HK-2 (cell line): ENCODE results near the gene SLC9A9.
"Not testable (repeated sequence)": the region's sequence is repeated elsewhere in the genome, so short reads cannot be mapped to it uniquely, and the experiment has no call there.

ENCODE experiments used
- DNase-seq: peaks from one replicate; pipeline ENCODE4 v3.0.0-alpha.2; 2018; ENCODE audit not compliant: unreplicated experiment

The SLC9A9 gene

DNA sequence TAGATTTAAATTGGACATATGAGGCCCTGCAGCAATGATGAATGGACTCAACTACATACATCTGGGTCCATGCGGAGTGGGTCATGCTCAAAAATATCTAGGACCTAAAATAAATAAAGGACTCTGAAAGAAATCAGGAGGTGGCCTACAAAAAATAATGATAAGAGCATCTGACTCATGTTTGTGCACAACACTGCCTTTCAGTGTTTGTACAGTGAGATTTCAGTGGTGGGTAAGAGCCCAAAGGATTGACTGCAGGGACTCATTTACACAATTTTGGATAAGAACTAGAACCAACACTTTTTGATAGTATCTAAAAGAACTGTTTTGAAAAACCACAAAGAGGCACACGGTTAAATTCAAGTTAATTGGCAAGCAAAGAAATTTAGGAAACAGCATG lies 285.5 kb downstream of the SLC9A9 start:
- DNase-seq: no peak

DNA sequence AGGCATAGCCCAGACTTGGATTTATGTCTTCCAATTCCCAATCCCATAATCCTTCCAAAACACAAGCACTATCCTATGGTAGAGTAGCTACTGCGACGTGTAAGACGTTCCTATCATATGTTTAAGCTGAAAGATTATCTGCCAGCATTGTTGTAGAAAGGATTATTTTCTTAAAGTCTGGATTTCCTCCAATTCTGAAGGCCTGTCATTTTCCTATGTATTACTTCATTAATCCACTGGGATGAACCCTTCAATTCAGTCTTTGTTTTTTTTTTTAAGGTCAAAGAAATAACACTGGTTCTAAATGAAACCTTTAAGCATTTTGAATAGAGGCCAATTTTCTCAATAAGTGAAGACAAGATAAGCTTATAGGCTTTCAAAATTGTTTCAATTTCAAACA lies 289.0 kb downstream of the SLC9A9 start:
- no peak for DNase-seq

DNA sequence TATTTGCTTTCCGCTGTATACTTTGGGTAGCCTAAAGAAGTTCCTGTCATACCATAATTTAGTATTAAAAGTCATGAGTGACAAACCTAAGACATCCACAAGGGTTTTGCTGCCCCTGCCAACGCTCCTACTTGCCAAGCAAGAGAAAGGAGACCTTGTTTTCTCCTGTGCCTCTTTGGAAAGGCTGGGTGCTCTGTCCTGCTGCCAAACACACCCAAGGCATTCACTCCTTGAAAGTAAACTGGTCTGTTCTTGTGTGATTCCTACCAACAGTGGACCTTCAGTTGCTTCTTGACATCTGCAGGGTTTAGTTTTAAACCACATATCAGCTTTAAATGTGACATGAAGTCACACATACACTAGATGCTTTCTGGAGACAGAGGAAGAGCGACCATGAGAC lies 295.4 kb downstream of the SLC9A9 start:
- no peak for DNase-seq

DNA sequence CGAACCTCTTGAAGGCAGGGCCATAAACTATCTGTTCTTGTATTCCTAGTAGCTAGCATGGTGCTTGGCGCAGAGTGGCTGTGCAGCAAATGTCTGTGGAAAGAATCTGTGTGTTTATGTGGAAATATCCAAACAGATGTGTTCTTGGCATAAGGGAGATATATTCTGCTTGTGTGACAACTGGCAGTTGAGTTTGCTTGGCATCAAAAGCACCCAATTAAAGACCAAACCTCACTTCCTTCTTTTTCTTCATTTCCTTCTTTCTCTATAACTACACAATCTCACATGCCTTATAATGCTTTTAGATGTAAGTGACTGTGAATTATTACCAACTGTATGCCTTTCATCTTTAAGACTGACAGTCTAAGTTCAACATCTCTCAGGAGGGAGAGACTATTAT lies 296.5 kb downstream of the SLC9A9 start:
- DNase-seq: no peak

DNA sequence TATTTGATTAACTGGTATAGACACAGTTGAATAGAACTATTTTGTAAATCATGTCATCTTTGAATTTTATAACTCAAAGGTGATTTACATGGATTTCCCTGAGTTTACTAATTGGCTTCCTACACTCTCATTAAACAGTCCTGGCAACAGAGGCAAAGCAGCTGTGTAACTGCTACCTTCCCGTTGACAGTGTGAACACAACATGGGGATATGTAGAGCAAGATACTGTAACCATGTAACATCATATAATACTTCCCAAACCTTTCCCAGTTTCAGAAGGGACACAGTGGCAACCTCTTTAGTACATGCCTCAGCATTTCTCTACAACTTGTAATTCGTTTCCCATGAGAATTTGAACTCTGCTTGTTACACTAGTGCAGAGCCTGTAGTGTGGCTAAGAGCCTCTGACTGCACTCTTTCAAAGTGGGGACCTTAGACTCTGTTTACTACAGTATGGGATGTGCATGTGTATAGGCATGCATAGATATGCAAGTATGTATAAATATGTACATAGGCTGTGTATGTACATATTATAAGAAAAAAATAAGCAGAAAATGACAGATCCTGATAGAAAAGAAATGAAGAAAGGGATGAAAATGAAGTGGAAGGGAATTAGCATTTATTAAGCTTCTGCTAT lies 299.3 kb downstream of the SLC9A9 start:
- DNase-seq: no peak

DNA sequence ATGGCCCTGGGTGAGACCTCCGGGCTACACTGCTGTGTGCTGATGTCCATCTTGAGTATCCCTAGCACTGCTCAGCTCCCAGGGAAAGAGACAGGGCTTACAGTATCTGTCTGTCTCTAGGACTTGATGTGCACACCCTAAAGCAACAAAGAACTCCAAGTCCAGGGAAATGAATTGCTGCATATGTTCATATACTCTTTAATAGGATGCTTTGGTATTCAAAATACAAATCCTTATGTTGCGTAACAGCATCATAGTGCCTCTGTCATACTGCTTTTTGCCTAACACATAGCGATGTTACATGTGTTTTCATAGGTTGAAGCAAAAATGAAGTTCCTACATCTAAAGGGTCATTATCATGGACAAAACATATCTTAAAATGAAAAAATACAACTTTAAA lies 299.9 kb downstream of the SLC9A9 start:
- no peak for DNase-seq

DNA sequence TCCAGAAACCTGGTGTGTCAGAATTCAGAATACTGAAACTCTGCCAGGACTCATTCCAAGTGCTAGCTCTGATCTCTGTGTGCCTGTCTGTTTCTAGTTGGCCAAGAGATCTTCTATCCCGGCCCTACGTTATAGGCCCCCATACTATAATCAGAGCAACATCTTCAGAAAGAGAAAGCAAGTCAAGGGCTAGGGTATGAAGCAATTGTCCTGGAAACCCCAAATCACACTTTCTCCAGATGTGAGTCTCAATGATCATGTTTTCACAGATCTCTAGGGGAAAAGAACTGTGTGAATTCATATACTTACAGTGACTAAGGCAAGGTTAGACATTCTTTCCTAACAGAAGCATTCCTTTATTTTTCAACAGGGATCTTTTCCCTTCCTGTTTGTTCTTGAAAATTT lies 309.7 kb downstream of the SLC9A9 start:
- DNase-seq: no peak

DNA sequence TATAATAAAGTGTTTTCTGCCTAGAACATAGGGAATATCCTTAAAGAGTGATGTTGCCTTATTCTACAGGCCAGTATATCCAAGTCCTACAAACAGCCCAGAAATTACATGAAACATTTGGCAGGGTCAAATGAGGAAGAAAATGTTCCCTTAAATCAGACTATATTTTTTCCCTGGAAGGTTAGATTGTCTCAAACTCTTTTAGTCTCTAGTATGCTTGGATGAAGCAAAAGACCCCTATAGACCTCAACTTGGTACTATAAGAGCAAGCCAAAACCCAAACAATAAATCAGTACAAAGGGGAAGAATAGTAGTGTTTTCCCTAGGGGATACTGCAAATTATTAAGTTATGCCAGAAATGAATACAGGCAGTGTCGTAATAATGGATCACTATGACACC lies 310.2 kb downstream of the SLC9A9 start:
- DNase-seq: no peak

DNA sequence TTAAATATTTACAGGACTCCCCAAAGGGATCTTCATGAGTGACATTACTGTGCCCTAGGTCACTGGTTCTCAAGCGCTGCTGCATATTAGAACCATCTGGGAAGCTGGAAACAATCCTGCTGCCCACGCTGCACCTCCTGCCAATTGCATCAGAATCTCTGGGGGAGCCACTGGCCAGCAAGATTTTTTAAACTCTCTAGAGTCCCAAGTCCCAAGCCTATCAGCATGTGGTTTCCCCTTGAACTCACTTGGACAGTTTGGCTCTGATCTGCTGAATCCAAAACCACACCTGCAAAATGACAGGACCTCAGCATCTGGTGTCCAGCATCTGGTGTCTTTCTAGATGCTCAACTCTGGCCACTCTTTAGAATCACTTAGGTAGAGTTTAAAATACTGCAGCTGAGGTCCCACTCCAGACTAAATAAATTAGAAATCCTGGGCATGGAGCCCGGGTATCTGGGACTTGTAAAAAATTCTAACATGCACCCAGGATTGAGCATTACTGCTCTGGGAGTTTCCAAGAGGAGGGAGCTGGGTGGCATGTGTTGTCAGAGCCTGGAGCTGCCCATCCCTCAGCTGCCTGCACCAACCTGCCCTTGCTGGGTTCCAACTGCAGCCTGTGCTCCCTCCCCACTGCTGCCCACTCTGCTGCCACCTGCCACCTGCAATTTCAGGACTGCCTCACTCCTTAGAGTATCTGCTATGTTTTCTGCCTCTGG lies 311.3 kb downstream of the SLC9A9 start:
- no peak for DNase-seq

DNA sequence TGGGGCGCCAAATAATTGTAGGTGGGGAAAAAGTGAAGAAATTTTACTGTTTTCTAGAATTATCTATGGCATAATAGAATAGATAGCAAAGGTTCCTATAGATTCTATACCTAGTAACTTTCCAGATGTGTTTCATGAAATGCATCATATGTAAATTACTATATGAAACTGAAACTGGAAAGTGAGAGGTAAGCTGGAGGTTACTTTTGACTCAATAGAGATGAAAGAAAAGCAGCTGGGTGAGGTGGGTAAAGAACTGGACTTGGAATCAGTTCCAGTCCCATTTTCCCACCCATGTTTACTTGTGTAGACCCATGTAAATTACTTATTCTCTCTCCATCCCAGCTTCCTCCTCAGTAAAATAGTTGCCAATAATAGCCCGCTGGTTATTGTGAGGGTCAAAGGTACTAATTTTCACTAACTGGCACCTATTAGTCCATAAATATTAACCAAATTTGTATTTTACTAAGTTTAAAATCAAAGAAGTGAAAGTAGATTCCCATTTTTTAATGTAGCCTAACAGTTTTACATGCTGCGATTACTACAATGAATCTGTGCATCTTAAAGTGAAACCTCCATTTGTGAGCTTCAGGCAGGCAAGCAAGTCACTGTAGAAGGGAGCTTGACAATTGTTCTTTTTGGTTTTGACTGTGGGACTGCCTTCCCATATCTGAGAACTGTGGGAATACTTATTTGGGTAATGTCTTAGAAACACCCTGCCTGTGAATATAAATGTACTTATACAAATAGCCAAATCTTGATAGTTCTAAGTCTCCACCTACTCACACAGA lies 312.1 kb downstream of the SLC9A9 start:
- no peak for DNase-seq

DNA sequence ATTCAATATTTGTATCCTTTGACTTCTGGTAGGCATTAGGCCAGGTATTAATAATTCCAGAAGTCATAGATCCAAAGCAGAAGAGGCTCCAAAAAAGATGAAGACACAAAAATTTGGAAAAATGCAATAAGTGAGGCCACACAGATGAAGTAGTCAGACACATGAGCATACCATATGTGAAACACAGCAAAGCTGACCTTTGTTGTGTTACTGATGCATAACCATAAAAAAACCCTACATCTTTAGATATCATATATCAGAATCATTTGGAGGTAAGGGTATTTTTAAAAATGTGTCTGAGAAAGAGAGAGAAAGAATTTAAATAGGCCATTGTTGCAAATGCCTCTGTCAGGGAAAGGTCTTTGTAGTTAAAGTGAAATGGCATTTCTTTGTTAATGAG lies 314.9 kb downstream of the SLC9A9 start:
- no peak for DNase-seq

DNA sequence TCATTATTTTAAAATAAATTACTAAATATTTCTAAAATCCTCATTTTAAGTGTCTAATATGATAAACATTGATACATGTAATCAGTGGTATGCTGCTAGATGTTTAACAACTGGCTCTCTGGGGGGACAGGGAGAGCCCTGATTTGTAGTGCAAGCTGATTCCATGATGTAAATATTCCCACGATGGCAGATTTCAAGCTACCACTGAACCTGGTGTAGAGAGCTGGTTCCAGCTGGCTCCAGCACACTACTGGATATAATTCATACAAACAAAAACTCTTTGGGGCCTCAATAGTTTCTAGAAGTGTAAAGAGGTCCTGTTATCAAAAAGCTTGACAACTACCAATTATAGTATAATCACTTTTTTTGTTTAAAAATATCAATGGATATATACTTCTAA lies 316.2 kb downstream of the SLC9A9 start:
- no peak for DNase-seq

DNA sequence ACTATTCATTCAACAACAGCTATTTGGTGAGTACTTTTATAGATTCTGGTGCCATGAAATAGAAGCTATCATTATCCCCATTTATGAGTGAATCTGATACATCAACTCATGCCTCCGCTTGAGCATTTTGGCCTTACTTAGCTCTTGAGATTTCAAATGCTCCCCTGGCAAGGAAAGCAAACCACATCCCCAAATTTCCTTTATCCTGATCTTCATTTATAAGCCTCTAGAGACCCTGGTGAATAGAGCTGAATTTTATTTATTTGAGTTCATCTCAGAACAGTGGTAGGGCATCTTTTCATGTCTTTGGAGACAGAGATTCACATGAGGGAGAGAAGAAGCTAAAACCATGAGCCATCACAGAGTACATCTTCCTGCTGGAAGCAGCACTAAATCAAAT lies 317.2 kb downstream of the SLC9A9 start:
- no peak for DNase-seq

DNA sequence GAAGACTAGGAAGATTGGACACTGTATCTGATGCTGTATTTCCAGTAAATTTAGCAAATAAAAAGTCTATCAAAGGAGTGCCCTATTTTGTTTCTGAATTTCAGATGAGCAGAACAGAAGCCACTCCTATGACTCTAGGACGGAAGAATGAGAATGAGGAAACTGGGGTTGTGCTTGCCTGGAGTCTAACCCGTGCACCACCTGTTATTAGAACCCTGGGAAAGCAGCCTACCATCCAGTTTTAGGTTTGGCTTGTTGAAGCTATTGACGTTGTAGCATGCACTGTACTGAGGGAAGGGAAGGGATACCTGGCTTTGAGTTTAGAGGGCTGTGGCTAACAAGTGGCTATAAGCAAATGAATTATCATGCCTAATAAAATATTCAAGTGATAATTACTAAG lies 318.5 kb downstream of the SLC9A9 start:
- DNase-seq: no peak

DNA sequence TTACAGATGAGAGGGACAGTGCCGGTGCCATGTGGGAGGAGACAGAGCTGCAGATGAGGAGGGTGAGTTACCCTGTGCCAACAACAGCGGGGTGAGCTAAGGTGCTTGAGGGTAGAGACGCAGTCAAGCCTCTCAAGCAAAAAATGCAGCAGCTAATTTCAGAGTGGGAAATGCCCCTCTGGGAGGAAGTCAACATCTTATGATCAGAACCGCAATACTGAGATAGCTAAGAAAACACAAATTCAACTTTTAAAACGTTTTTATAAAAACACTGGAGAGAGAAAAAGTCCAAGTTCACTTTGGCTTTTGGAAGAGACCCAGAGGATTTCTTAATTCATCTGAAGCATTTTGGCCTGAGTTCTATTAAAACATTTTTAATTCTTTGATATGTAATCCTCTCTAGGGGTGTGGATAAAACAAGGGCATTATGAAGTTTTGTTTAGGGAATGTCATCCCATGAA lies 319.2 kb downstream of the SLC9A9 start:
- DNase-seq: no peak

DNA sequence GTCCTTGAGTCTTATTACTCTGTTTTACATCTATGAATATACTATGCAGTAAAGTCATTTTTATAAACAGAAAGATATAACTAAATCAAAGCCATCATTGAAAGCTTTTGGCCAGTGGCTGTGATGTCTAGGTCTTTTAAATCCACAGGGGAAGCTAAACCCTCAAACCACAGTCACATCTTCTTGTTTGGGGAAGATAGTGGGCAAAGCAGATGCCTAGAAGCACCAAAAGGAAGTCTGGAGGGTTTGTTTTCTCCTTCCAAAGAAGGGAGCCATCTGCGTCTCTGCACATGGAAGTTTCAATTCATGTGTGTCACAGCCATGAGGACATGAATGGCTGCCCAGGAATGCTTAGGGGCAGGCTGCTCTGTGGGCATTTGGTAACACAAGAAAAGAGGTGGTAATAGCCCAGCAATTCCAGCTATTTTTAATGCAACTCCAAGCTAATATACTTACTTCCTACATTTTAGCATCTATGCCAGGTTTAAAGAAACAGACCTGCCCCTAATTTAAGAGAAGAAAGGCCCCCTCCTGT lies 322.2 kb downstream of the SLC9A9 start:
- DNase-seq: no peak

DNA sequence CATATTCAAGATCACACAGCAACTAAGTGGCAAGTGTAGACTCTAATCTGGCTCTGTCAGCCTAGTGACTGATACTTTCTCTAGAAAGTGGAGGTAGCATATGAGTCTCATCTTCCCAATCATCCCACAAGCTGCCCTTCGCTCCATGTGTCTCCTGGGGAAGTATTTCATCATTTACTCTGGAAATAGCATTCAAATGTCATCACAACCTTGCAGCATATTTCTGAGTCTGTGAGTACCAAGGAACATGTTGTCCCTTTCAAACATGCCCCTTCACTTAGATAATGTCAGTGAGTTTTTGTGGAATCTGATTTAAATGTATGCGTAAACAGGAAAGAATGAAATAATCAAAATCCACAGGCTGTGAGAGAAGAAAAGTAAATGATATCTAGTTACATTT lies 322.9 kb downstream of the SLC9A9 start:
- no peak for DNase-seq

DNA sequence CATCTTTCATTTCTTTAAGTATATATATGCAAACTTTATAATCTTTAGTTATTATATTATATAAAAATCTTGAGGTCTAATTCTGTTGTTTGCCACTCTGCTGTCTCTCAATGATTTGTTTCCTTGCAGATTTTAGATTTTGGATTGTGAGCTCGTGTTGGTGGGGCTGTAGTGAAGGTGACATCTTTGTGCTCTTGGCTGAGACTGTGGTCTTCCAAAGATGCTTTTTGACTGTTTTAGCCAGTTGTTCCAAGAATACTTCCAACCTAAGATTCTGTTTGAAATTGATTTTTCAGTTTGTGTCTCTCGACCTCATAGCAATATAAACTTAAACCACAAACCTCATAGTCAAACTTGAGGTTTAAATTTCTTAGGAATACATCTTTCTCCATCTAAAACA lies 326.5 kb downstream of the SLC9A9 start:
- DNase-seq: no peak

DNA sequence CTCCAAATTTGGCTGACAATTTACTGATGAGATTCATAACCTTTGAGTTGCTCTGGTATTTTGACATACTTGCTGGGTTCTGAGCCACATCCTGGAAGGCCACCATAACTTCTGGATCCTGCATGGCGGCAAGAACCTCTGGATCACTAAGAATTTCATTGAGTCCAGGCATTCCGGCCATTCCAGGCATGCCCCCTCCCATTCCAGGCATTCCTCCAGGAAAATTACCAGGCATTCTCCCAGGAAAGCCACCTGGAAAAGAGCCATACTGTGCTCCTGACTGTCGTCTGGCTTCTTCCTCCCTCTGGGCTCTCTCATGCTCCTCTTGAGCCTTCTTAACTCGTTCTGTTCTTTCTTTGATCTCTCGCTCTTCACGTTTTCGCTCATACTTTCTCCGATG lies 331.1 kb downstream of the SLC9A9 start:
- DNase-seq: not testable (repeated sequence)

DNA sequence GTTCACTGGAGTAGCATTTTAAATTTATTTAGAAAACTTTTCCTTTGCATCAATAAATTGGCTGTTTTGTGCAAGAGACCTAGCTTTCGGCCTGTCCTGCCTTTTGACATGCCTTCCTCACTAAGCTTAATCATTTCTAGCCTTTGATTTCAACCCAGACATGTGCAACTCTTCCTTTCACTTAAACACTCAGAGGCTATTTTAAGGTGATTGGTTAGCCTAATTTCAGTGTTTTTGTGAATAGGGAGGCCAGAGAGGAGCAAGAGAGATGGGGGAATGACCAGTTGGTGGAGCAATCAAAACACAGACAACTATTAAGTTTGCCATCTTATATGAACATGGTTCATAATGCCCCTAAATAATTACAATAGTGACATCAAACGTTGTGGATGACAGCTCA lies 333.4 kb downstream of the SLC9A9 start:
- no peak for DNase-seq

DNA sequence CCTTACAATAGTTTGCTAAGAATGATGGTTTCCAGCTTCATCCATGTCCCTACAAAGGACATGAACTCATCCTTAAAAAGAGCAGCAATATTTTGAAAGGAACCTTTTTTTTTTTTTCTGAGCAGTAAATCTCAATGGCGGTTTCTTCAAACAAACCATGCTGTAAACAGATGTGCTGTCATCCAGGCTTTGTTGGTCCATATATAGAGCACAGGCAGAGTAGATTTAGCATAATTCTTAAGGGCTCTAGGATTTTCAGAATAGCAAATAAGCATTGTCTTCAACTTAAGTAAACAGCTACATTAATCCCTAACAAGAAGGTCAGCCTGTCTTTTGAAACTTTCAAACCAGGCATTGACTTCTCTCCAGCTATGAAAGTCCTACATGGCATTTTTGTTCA lies 334.2 kb downstream of the SLC9A9 start:
- DNase-seq: no peak

DNA sequence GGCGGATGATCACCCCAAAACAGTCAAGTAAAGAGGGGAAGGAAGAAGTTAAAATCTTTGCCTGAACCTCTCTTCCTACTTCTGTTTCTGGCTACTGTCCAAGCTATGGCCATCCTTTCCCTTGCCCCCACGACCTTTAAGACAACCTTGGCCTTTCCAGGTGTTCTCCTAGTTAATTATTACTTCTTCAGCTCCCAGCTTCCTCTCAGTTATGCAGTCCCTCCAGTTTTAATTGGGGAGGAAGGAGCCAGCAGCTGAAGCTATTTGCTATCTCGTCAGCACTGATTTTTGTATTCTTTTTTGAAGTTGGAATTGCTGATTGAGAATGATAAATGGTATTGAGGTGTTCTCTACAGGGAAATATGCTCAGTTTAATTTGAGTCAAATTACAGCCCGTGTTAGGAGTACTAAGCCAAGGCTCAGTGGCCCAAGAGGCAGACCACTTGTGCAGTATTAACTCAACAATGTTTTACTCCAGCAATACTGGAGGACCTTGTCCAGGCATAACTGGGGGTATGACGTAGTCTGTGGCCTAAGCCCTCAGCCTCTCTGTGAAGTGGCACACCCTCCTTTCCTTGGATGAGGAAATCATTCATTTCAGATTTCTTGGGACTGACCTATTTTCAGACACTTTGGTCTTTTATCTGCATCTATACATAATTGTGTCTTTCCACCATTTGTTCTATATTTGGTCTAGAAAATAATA lies 336.9 kb downstream of the SLC9A9 start:
- no peak for DNase-seq
